Panc1 (cell line): ENCODE data around the gene PDE6A. TPM values are rescaled to one million over a fixed set of nuclear protein-coding genes. Genes with fewer than 3 reads are reported as not detected.
A peak's percentile ranks its signal among the peaks of the same experiment; 100 is the strongest.

Source experiments
- ATAC-seq: fragments of 200-7000 bp; cut with Tn5 transposase; 2 replicates; pipeline ENCODE4 v1.9.1; 2020; ENCODE audit warnings: mild to moderate bottlenecking, moderate library complexity
- BruUV-seq: library from RNA; stranded (reverse); fragments of 400-500 nt; replicated peaks from 2 replicates; lab custom pipeline; 2021; lab: Mats Ljungman, UMichigan
- CTCF ChIA-PET: fragments of 300-600 bp; sonication (Branson Sonifier 250); formaldehyde crosslinking; loops from one replicate; lab custom pipeline; 2022; ENCODE audit warnings: antibody characterized with exemption; lab: Charles Lee
- POLR2A ChIA-PET: fragments of 300-600 bp; sonication (Branson Sonifier 250); formaldehyde crosslinking; loops from one replicate; lab custom pipeline; 2022; ENCODE audit warnings: antibody characterized with exemption; lab: Charles Lee
- DNase-seq: peaks from one replicate; pipeline ENCODE4 v3.0.0-alpha.2; 2010; ENCODE audit warnings: low read depth, low spot score
- H3K27ac ChIP-seq: 2 replicates; pipeline ENCODE4 v1.5.1; 2011; ENCODE audit warnings: mild to moderate bottlenecking, low read length, inconsistent platforms
- H3K27me3 ChIP-seq: fragments of 200-500 bp; sonication (Bioruptor generic); 2 replicates; pipeline ENCODE4 v1.6.0; 2014; ENCODE audit warnings: low read length, inconsistent platforms; ENCODE audit not compliant: control insufficient read depth, insufficient read depth
- H3K36me3 ChIP-seq: fragments of 200-500 bp; sonication (Bioruptor generic); 2 replicates; pipeline ENCODE4 v1.5.1; 2014; ENCODE audit warnings: inconsistent platforms, mild to moderate bottlenecking, low read length, moderate library complexity; ENCODE audit not compliant: control insufficient read depth, insufficient read depth
- H3K4me1 ChIP-seq: 2 replicates; pipeline ENCODE4 v1.5.1; 2011; ENCODE audit warnings: inconsistent platforms, mild to moderate bottlenecking, low read length, moderate library complexity; ENCODE audit not compliant: control insufficient read depth, insufficient read depth
- H3K4me3 ChIP-seq, 2 experiments: 2 replicates each; pipeline ENCODE4 v1.5.1; 2011 to 2012; ENCODE audit warnings: low read depth in 2 of 2, low read length in 2 of 2, mild to moderate bottlenecking in 2 of 2, inconsistent platforms in 1 of 2, moderate library complexity in 1 of 2
- H3K9me3 ChIP-seq: fragments of 200-500 bp; sonication (Bioruptor generic); 2 replicates; pipeline ENCODE4 v1.5.1; 2014; ENCODE audit warnings: low read depth, mild to moderate bottlenecking, inconsistent platforms, low read length, moderate library complexity; ENCODE audit not compliant: control insufficient read depth, insufficient read depth
- POLR2AphosphoS5 ChIP-seq: IDR thresholded peaks from 2 replicates; pipeline ENCODE4 v1.6.1; 2012; ENCODE audit warnings: mild to moderate bottlenecking, low read depth, low read length, moderate library complexity
- SIN3A ChIP-seq: IDR thresholded peaks from 2 replicates; pipeline ENCODE4 v1.6.1; 2012; ENCODE audit warnings: low read depth, mild to moderate bottlenecking, low read length, moderate library complexity, borderline replicate concordance; ENCODE audit not compliant: insufficient read depth
- TCF7L2 ChIP-seq: IDR thresholded peaks from 2 replicates; pipeline ENCODE4 v1.6.1; 2011; ENCODE audit warnings: mild to moderate bottlenecking, low read depth, low read length, inconsistent platforms
- in situ Hi-C: cut with HindIII; loops from 2 replicates; pipeline ENCODE4 v1.10.0; 2016; ENCODE audit warnings: low sequenced_read_pairs, low pct_unique_long_range_greater_than_20kb
- intact Hi-C: fragments of 100-400 bp; cut with micrococcal nuclease; formaldehyde crosslinking; loops from one replicate; pipeline ENCODE4 v1.10.0; 2022; ENCODE audit not compliant: unreplicated experiment
- total RNA-seq: library from RNA; stranded (reverse); gene quantifications from one replicate; pipeline ENCODE4 v1.2.1, GENCODE V29; 2021; ENCODE audit not compliant: unreplicated experiment
- TF ChIP-seq, protein P1 (sequence below), 2 experiments: IDR thresholded peaks; 2 replicates each; pipeline ENCODE4 v1.6.1; 2011 to 2012; ENCODE audit warnings: low read depth in 2 of 2, control low read depth in 1 of 2, low read length in 1 of 2, mild to moderate bottlenecking in 1 of 2, moderate library complexity in 1 of 2; ENCODE audit not compliant: insufficient read depth in 1 of 2
- TF ChIP-seq, protein P2 (sequence below): fragments of 450-650 bp; IDR thresholded peaks from 2 replicates; pipeline ENCODE4 v1.5.1; 2017; ENCODE audit warnings: mild to moderate bottlenecking

The PDE6A gene
- total RNA-seq, 1 experiment from 2014 or later, result 0.33 TPM

GRCh38 chr5:149930749-149931574, 13.6 kb downstream of the PDE6A start:
- intact Hi-C loops (no loop called here), in situ Hi-C loops (no loop called here)
- H3K4me1 ChIP-seq, result peaks cover 16% of the 10 kb centered on the region
- ChIA-PET CTCF (no interaction called here), POLR2A (interaction anchor here (0.6 kb wide), 1 partner anchor 36 kb away, joined by 4 read pairs; no protein-coding TSS in a partner anchor)
- no TSS peak for BruUV-seq
- ATAC-seq (peak; percentile 52), DNase-seq (peak; percentile 45)
- no peaks in the 10 kb centered on the region for H3K36me3 ChIP-seq
- peak overlapping the region; percentile 91 for H3K27ac ChIP-seq
- TF ChIP-seq, protein P1, sequence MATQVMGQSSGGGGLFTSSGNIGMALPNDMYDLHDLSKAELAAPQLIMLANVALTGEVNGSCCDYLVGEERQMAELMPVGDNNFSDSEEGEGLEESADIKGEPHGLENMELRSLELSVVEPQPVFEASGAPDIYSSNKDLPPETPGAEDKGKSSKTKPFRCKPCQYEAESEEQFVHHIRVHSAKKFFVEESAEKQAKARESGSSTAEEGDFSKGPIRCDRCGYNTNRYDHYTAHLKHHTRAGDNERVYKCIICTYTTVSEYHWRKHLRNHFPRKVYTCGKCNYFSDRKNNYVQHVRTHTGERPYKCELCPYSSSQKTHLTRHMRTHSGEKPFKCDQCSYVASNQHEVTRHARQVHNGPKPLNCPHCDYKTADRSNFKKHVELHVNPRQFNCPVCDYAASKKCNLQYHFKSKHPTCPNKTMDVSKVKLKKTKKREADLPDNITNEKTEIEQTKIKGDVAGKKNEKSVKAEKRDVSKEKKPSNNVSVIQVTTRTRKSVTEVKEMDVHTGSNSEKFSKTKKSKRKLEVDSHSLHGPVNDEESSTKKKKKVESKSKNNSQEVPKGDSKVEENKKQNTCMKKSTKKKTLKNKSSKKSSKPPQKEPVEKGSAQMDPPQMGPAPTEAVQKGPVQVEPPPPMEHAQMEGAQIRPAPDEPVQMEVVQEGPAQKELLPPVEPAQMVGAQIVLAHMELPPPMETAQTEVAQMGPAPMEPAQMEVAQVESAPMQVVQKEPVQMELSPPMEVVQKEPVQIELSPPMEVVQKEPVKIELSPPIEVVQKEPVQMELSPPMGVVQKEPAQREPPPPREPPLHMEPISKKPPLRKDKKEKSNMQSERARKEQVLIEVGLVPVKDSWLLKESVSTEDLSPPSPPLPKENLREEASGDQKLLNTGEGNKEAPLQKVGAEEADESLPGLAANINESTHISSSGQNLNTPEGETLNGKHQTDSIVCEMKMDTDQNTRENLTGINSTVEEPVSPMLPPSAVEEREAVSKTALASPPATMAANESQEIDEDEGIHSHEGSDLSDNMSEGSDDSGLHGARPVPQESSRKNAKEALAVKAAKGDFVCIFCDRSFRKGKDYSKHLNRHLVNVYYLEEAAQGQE (IDR thresholded peaks at IDR 0.05; ENCODE audit: insufficient read depth in 1 of 2, low read depth in 2 of 2, low read length in 1 of 2), result no peak
- TF ChIP-seq, protein P2, sequence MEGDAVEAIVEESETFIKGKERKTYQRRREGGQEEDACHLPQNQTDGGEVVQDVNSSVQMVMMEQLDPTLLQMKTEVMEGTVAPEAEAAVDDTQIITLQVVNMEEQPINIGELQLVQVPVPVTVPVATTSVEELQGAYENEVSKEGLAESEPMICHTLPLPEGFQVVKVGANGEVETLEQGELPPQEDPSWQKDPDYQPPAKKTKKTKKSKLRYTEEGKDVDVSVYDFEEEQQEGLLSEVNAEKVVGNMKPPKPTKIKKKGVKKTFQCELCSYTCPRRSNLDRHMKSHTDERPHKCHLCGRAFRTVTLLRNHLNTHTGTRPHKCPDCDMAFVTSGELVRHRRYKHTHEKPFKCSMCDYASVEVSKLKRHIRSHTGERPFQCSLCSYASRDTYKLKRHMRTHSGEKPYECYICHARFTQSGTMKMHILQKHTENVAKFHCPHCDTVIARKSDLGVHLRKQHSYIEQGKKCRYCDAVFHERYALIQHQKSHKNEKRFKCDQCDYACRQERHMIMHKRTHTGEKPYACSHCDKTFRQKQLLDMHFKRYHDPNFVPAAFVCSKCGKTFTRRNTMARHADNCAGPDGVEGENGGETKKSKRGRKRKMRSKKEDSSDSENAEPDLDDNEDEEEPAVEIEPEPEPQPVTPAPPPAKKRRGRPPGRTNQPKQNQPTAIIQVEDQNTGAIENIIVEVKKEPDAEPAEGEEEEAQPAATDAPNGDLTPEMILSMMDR, result no peak
- TF ChIP-seq TCF7L2, result no peak
- TF ChIP-seq SIN3A, result no peak
- TF ChIP-seq POLR2AphosphoS5, result no peak
- peak overlapping the region; percentile 20 to 32; a peak in 3 of 4 replicates for H3K4me3 ChIP-seq
- H3K9me3 ChIP-seq, result no peaks in the 10 kb centered on the region
- H3K27me3 ChIP-seq, result no peaks in the 10 kb centered on the region

DNA sequence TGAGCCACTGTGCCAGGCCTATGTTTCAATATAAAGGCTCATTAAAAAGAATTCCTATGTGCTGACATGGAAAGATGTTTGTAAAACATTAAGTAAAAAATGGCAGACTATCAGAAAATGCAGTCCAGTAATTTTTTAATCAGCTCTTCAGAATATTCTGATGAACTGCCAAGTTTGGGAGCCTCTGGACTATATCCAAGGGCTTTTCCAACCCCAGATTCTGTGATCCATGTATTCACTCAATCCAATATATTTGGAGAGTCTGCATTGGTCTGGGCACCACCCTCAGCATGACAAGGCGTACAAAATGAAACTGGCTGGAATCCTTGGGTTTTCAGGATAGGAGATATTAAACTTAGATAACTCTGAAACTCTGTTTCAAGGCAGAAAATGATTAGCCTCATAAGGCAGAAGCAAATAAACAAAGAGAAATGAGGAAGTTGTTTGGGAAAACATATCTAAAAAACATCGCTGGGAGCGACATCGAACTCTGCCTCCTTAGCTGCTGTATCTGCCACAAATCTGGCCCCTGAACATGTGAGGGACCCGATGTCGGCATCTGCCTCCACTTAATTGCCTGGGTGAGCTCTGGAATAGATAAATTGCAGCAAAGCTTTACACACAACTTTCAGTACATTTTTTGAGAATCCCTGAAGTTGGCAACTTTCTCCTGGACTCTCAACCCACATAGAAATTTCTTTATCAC, 14.4 kb downstream of the PDE6A start:
- Histone ChIP-seq H3K27me3 (no peaks in the 10 kb centered on the region), H3K36me3 (no peaks in the 10 kb centered on the region), H3K4me3 (peak overlapping the region; percentile 20 to 32), H3K9me3 (no peaks in the 10 kb centered on the region), H3K27ac (peak overlapping the region; percentile 91), H3K4me1 (peaks cover 14% of the 10 kb centered on the region)
- no peak for DNase-seq
- intact Hi-C loops (no loop called here), in situ Hi-C loops (no loop called here)
- ATAC-seq, result peak; percentile 66
- ChIA-PET CTCF (no interaction called here), POLR2A (interaction anchor here (0.6 kb wide), 1 partner anchor 35 kb away, joined by 4 read pairs; no protein-coding TSS in a partner anchor)
- TF ChIP-seq SIN3A (no peak), TCF7L2 (0 out of 2 replicates have a peak, but pooled peaks have one; percentile 40)
- BruUV-seq, result no TSS peak
